AG09309 (cell line): ENCODE results near the gene VASH1.
A peak's percentile ranks its signal among the peaks of the same experiment; 100 is the strongest.

ENCODE experiments used
- DNase-seq: peaks from one replicate; pipeline ENCODE4 v3.0.0-alpha.2; 2010; ENCODE audit warnings: low read depth
- H3K4me3 ChIP-seq: 2 replicates; pipeline ENCODE4 v1.5.1; 2011; ENCODE audit warnings: mild to moderate bottlenecking, low read depth, low read length, moderate library complexity; ENCODE audit not compliant: control insufficient read depth
- CTCF ChIP-seq: IDR thresholded peaks from 2 replicates; pipeline ENCODE4 v1.5.1; 2011; ENCODE audit warnings: mild to moderate bottlenecking, low read depth, low read length, inconsistent platforms; ENCODE audit not compliant: insufficient read depth, control insufficient read depth; ENCODE audit errors: missing control alignments

VASH1 gene

GRCh38 chr14:76761136-76761959 is at the start of gene VASH1:
TSS of gene VASH1 (plus strand) at chr14:76761468. CDS start at chr14:76762822, 1,354 bp downstream.
- peak within 1 kb of the TSS; percentile 64 for H3K4me3 ChIP-seq
- no peak for TF ChIP-seq CTCF
- peak; percentile 13 for DNase-seq

GRCh38 chr14:76713121-76713520 is 48.1 kb upstream of the VASH1 start:
- no peak overlapping the region for H3K4me3 ChIP-seq
- TF ChIP-seq CTCF = no peak
- DNase-seq = no peak

GRCh38 chr14:76714470-76714869 is 46.8 kb upstream of the VASH1 start:
- no peak for DNase-seq
- no peak overlapping the region for H3K4me3 ChIP-seq
- no peak for TF ChIP-seq CTCF

GRCh38 chr14:76715101-76715500 is 46.2 kb upstream of the VASH1 start:
- no peak for TF ChIP-seq CTCF
- DNase-seq = no peak
- no peak overlapping the region for H3K4me3 ChIP-seq

- no peak for DNase-seq
- no peak overlapping the region for H3K4me3 ChIP-seq
- no peak for TF ChIP-seq CTCF
Measured at GRCh38 chr14:76715511-76716081, 45.7 kb upstream of the VASH1 start.

GRCh38 chr14:76716285-76716684 is 45.0 kb upstream of the VASH1 start:
- no peak overlapping the region for H3K4me3 ChIP-seq
- no peak for DNase-seq
- TF ChIP-seq CTCF = no peak
